Smooth muscle cell (in vitro differentiated cells): ENCODE results near the gene ISL2. TPM values are rescaled to one million over a fixed set of nuclear protein-coding genes. Genes with fewer than 3 reads are reported as not detected.
A peak's percentile ranks its signal among the peaks of the same experiment; 100 is the strongest.

Source experiments
- DNase-seq: peaks from one replicate; lab custom pipeline; 2025; ENCODE audit not compliant: unreplicated experiment; lab: John Stamatoyannopoulos, UW
- H2AFZ ChIP-seq: fragments of 200-600 bp; sonication (generic); 2 replicates; pipeline ENCODE4 v1.6.0; 2016; ENCODE audit warnings: antibody characterized with exemption, low read depth, mild to moderate bottlenecking
- H3F3A ChIP-seq: fragments of 200-600 bp; sonication (generic); 2 replicates; pipeline ENCODE4 v1.6.0; 2017; ENCODE audit warnings: antibody characterized with exemption, low read depth
- H3K27ac ChIP-seq: fragments of 200-600 bp; sonication (generic); 2 replicates; pipeline ENCODE4 v1.5.1; 2016; ENCODE audit warnings: low read depth, mild to moderate bottlenecking
- H3K27me3 ChIP-seq: fragments of 200-600 bp; sonication (generic); 2 replicates; pipeline ENCODE4 v1.6.1; 2016; ENCODE audit warnings: low read depth, mild to moderate bottlenecking
- H3K36me3 ChIP-seq: fragments of 200-600 bp; sonication (generic); 2 replicates; pipeline ENCODE4 v1.5.1; 2016; ENCODE audit warnings: low read depth
- H3K4me1 ChIP-seq: fragments of 200-600 bp; sonication (generic); 2 replicates; pipeline ENCODE4 v1.5.1; 2016; ENCODE audit warnings: low read depth
- H3K4me2 ChIP-seq: fragments of 200-600 bp; sonication (generic); 2 replicates; pipeline ENCODE4 v1.6.0; 2016; ENCODE audit warnings: mild to moderate bottlenecking
- H3K4me3 ChIP-seq: fragments of 200-600 bp; sonication (generic); 2 replicates; pipeline ENCODE4 v1.5.1; 2016; ENCODE audit warnings: mild to moderate bottlenecking
- H3K79me2 ChIP-seq: fragments of 200-600 bp; sonication (generic); 2 replicates; pipeline ENCODE4 v1.6.0; 2016; ENCODE audit warnings: low read depth, mild to moderate bottlenecking
- H3K9ac ChIP-seq: fragments of 200-600 bp; sonication (generic); 2 replicates; pipeline ENCODE4 v1.6.0; 2016; ENCODE audit warnings: low read depth
- H3K9me3 ChIP-seq: fragments of 200-600 bp; sonication (generic); replicated peaks from 2 replicates; pipeline ENCODE4 v1.5.1; 2016; ENCODE audit warnings: low read depth
- H4K20me1 ChIP-seq: fragments of 200-600 bp; sonication (generic); 2 replicates; pipeline ENCODE4 v1.6.0; 2016; ENCODE audit warnings: low read depth
- CTCF ChIP-seq: fragments of 200-600 bp; sonication (generic); IDR thresholded peaks from 2 replicates; pipeline ENCODE4 v1.5.1; 2017; ENCODE audit warnings: borderline replicate concordance, mild to moderate bottlenecking, antibody characterized with exemption; ENCODE audit not compliant: insufficient read depth, poor library complexity, severe bottlenecking
- WGBS: methylation state at CpG from one replicate; pipeline ENCODE4 v1.1.7; 2016; ENCODE audit warnings: low lambda C conversion rate; 5-methylcytosine and 5-hydroxymethylcytosine counted together
- polyA plus RNA-seq: library from polyadenylated mRNA; unstranded; fragments of >200 nt; fragmentation: Nextera tagmentation; extraction: Ambion mirVana; gene quantifications from 2 replicates; pipeline ENCODE4 v1.2.1, GENCODE V29; 2016
- total RNA-seq: library from RNA; depleted of rRNA; stranded (reverse); fragments of >200 nt; gene quantifications from 2 replicates; pipeline ENCODE4 v1.2.3, GENCODE V29; 2014

Gene ISL2
- total and polyA plus RNA-seq, 2 experiments from 2014 or later: 0.22 TPM; not detected in 1

- WGBS: 85% methylated on average over 1 of the region's 1 CpG
- Histone ChIP-seq H3K36me3 (no peaks in the 10 kb centered on the region), H3K79me2 (no peaks in the 10 kb centered on the region), H3K4me1 (peaks cover 21% of the 10 kb centered on the region), H3K4me3 (no peak overlapping the region), H3F3A (peaks cover 2% of the 10 kb centered on the region), H2AFZ (no peak overlapping the region), H3K4me2 (no peak overlapping the region), H3K27ac (no peak overlapping the region), H4K20me1 (peaks cover 6% of the 10 kb centered on the region), H3K27me3 (peaks cover 93% of the 10 kb centered on the region), H3K9ac (no peak overlapping the region), H3K9me3 (no peaks in the 10 kb centered on the region)
- DNase-seq: no peak
- TF ChIP-seq CTCF: no peak
These were observed 12.9 kb downstream of the ISL2 start for GRCh38 chr15:76349301-76350070.

GRCh38 chr15:76353023-76353577, 16.5 kb downstream of the ISL2 start:
- Histone ChIP-seq H3K4me2 (no peak overlapping the region), H3K4me3 (peak overlapping the region; percentile 7), H3K9ac (no peak overlapping the region), H3K9me3 (no peaks in the 10 kb centered on the region), H2AFZ (no peak overlapping the region), H3F3A (peaks cover 4% of the 10 kb centered on the region), H3K27ac (no peak overlapping the region), H4K20me1 (no peaks in the 10 kb centered on the region), H3K36me3 (no peaks in the 10 kb centered on the region), H3K27me3 (peaks cover 66% of the 10 kb centered on the region), H3K79me2 (no peaks in the 10 kb centered on the region), H3K4me1 (no peaks in the 10 kb centered on the region)
- DNase-seq: no peak
- WGBS: 93% methylated on average over 1 of the region's 1 CpG
- no peak for TF ChIP-seq CTCF

- peak overlapping the region; percentile 7 for H3K4me3 ChIP-seq
- no peaks in the 10 kb centered on the region for H3K36me3 ChIP-seq
- H3K27me3 ChIP-seq: peaks cover 58% of the 10 kb centered on the region
- no peak overlapping the region for H3K27ac ChIP-seq
- 88% methylated on average over 10 of the region's 10 CpGs for WGBS
- peaks cover 4% of the 10 kb centered on the region for H3F3A ChIP-seq
- no peak overlapping the region for H3K9ac ChIP-seq
- no peak for DNase-seq
- H4K20me1 ChIP-seq: no peaks in the 10 kb centered on the region
- no peak for TF ChIP-seq CTCF
- no peak overlapping the region for H3K4me2 ChIP-seq
- no peak overlapping the region for H2AFZ ChIP-seq
- no peaks in the 10 kb centered on the region for H3K9me3 ChIP-seq
- H3K4me1 ChIP-seq: no peaks in the 10 kb centered on the region
- no peaks in the 10 kb centered on the region for H3K79me2 ChIP-seq
These were observed 17.3 kb downstream of the ISL2 start for GRCh38 chr15:76353903-76354302.
